HEK293 (cell line): ENCODE results near the gene ZDHHC1.

Experiments
- GLIS1 ChIP-seq: fragments of 450-650 bp; formaldehyde crosslinking; IDR thresholded peaks from 2 replicates; pipeline ENCODE4 v1.5.1; 2016; ENCODE audit warnings: missing biosample characterization, missing genetic modification characterization
- TCF7L2 ChIP-seq: IDR thresholded peaks from 2 replicates; pipeline ENCODE4 v1.6.1; 2011; ENCODE audit warnings: low read depth, mild to moderate bottlenecking, inconsistent platforms, low read length, moderate library complexity, borderline replicate concordance
- TF ChIP-seq, protein P1 (sequence below): fragments of 450-650 bp; formaldehyde crosslinking; IDR thresholded peaks from 2 replicates; pipeline ENCODE4 v1.5.1; 2016; ENCODE audit warnings: missing biosample characterization, missing genetic modification characterization

DNA sequence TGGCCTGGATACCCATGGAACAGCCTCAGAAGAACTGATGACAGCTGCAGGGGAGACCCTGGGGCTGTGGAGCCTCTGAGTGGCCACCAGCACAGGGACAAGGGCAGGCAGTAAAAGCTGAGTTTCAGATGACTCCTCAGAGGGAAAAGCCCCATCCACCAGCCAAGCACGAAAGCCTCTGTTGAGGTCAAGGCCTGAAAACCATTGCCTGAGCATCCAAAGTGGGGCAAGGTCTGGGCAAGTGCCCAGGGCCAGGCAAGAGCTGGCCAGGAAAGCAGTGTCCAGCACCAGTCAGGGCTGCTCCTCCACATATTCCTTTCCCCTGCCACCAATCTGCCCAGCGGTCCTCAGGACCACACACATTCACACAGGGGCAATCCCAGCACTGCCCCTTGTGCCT is 48.3 kb upstream of the ZDHHC1 start:
- TF ChIP-seq GLIS1 (tag by site-specific recombination) (no peak), TCF7L2 (no peak)
- TF ChIP-seq, protein P1, sequence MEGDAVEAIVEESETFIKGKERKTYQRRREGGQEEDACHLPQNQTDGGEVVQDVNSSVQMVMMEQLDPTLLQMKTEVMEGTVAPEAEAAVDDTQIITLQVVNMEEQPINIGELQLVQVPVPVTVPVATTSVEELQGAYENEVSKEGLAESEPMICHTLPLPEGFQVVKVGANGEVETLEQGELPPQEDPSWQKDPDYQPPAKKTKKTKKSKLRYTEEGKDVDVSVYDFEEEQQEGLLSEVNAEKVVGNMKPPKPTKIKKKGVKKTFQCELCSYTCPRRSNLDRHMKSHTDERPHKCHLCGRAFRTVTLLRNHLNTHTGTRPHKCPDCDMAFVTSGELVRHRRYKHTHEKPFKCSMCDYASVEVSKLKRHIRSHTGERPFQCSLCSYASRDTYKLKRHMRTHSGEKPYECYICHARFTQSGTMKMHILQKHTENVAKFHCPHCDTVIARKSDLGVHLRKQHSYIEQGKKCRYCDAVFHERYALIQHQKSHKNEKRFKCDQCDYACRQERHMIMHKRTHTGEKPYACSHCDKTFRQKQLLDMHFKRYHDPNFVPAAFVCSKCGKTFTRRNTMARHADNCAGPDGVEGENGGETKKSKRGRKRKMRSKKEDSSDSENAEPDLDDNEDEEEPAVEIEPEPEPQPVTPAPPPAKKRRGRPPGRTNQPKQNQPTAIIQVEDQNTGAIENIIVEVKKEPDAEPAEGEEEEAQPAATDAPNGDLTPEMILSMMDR (tag by site-specific recombination) = no peak
